8988T (cell line): ENCODE measurements around the gene TMEM212.
"Not testable (repeated sequence)": the region's sequence is repeated elsewhere in the genome, so short reads cannot be mapped to it uniquely, and the experiment has no call there.

Source experiments
- DNase-seq: peaks from one replicate; pipeline ENCODE4 v3.0.0; 2011

The TMEM212 gene

GRCh38 chr3:171835116-171835515, 8.0 kb upstream of the TMEM212 start:
- no peak for DNase-seq

- DNase-seq: no peak
Measured at GRCh38 chr3:171835613-171836012, 7.5 kb upstream of the TMEM212 start.

GRCh38 chr3:171836855-171837254, 6.3 kb upstream of the TMEM212 start:
- DNase-seq: no peak

DNA sequence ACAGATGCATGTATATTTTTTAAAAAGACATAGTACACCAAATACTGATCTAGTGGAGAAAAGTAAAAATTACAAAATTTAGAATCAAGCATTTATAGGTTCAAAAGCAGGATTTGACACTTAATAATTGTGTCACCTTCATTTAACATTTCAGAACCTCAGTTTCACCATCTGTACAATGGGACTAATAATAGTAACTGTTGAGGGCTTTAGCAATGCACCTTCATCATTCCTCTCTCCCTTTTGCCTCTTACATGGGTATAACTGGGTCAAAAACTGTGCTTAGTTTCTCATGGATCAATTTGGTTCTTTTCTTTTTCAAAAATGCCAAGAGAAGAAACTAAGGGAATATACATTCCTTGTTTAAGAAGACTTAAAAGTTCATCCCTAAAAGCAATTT, 5.5 kb upstream of the TMEM212 start:
- no peak for DNase-seq

DNA sequence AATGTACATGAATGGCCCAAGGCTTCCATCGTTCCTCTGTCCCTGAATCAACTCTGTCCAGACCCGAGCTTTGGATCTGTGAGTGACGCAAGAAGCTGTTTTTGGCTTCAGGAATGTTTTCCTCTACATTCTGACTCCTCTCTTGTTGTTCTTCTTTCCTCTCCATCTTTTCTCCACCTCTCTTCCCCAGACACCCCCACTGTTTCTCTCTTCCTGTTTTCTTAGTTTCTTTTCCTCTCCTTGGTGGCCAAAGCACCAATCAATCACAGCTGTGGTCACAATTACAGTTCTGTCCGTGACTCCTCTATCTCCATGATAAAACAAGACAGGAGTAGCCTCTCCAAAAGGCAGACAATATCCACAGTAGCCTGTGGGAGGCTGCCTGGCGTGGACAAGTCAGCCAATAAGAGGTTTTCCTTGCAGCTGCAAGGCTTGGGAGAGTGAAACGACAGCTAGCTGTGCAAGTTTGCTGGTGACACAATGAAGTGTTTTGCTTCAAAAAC, 4.9 kb upstream of the TMEM212 start:
- no peak for DNase-seq

DNA sequence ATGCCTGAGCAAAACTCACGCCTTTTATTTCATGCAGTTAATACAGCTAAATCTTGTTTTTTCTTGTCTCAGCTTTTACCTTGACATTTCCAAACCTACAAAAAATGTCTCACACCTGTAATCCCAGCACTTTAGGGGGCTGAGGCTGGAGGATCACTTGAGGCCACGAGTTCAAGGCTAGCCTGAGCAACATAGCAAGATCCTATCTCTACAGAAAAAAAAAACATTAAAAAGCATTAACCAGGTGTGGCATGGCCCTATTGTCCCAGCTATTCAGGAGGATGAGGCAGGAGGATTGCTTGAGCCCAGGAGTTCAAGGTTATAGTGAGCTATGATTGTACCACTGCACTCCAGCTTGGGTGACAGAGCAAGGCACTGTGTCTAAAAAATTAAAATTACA, 3.9 kb upstream of the TMEM212 start:
- DNase-seq: no peak

DNA sequence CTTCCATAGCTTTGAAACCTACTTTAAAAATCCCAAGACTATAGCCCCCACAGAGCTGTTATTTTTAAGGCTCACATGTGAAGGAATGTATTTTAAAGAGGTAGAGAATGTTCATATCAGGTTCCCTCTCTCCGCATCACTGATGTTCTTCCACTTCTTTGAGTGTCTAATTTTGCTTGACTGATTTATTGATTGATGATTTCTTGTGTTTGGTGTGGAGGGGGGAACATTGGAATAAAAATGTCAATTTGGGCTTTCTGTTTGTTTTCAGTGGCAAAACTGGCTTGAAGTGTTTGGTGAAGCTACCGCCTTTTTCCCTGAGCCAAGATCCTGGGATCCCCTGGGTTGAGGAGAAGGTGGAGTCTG, 2.7 kb upstream of the TMEM212 start:
- no peak for DNase-seq

- DNase-seq: no peak
Measured at GRCh38 chr3:171840811-171841619, 2.1 kb upstream of the TMEM212 start.

DNA sequence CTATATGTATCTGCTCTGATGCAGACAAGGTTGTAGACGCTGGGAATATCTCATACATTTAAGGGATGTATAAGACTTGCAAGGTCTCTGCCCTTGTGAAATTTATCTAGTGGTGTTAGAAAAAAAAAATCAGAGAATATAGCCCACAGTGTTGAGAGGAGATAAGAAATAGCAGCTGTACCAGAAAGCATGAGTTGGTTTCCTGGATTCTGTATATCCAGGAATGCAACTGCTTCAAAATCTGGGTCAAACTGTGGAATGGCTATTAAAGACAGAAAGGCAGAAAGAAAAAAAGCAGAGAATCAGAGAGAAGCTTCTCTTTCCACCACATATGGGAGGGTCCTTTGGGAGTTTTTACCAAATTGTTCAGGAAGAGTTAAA, 1.5 kb upstream of the TMEM212 start:
- DNase-seq: no peak

- DNase-seq: no peak
Measured at GRCh38 chr3:171844873-171845272, 1.7 kb downstream of the TMEM212 start.

- DNase-seq: no peak
Measured at GRCh38 chr3:171845481-171846284, 2.5 kb downstream of the TMEM212 start.

DNA sequence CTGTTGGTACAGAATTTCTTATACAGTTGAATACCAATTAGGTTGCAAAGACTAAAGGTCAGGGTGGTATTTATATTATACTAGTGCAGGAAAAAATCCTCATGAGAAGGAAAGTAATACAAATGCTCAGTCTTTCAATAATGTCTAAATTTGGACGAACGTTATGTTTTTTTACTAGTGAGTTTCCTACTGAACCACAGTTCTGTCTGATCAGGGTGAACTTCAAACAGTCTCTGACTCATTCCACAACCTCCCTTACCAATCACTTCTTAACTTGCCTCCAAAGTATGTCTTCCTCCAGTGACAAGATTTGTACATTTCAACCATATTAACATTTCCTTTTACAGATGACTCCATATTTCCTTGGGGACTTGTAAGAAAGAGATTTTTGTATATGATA, 3.4 kb downstream of the TMEM212 start:
- DNase-seq: no peak

DNA sequence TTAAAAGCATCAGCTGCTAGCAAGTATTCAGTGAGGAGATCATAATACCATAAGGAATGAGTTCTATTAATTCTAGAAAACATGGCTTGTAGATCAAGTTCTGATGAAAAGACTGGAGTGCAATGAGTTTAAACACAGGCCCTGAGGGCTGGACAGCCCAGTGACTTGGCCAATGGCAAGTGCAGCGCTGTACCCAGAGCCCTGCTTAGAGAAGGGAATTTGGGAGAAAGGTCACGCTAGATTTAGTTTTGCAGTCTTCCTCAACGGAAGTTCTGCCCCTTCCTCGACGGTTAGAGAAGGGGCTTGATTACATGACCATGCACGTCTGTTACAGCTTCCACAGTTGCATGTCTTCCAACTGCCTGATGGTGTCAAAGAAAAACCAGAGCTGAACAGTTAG, 4.0 kb downstream of the TMEM212 start:
- no peak for DNase-seq

DNA sequence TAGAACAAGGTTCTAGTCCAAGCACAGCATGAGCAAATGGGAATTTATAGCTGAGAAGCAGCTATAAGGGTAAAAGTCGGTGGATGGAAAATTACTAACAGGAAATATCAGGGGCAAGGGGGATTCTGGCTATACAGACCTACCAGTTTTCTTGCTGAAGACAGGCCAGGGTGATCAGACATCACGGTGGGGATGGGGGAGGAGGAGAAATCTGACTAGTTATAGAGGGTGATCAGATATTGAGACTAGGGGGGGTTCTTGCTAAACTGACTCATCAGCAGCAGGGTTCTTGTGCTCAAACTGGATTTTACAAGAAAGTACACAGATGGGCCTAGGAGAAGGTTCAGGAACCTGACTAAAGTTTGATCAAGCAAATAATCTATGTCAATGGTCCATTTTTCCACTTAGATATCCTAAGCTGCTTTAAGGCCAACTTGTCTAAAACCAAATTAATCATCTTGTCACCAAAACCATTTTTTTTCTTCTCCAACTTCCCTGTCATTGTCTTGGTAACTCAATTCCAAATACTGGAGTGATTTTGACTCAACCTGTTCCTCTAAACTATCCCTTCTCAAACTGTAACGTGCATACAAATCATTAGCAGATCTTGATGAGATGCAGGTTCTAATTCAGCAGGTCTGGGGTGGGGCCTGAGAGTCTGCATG, 4.6 kb downstream of the TMEM212 start:
- no peak for DNase-seq

DNA sequence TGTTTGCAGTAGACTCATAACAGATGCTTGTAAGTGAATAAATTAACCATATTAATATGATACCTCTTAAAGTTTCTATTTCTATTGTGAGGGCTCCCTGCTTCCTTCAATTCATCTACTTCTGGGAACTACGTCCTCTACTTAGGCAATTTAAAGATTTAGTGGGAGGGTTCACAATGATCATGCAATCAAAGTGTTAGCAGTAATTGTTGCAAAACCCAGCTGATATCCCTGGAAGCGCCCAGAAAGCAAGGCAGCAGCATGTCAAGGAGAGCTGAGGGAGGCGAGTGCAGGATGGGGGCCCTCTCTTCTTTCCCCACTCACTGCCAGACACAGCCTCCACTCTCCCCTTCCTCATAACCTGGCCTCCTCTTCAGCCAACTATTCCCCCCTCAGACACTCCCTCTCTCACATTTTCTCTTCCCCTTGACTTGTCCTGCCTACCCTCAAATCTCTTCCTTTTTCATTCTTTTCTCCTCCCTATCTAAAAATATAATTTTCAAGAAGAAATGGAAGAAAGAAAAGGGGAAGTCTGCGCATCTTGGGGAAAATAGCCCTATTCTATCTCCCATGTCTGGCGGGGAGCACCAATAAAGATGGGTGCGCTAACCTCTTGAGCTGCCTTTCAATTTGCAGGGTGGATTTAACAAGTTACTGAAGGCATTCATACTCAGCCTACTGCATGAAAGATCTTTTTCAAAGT, 6.6 kb downstream of the TMEM212 start:
- no peak for DNase-seq

- DNase-seq: no peak
Measured at GRCh38 chr3:171850320-171850959, 7.3 kb downstream of the TMEM212 start.

- DNase-seq: no peak
Measured at GRCh38 chr3:171850960-171851659, 8.0 kb downstream of the TMEM212 start.

DNA sequence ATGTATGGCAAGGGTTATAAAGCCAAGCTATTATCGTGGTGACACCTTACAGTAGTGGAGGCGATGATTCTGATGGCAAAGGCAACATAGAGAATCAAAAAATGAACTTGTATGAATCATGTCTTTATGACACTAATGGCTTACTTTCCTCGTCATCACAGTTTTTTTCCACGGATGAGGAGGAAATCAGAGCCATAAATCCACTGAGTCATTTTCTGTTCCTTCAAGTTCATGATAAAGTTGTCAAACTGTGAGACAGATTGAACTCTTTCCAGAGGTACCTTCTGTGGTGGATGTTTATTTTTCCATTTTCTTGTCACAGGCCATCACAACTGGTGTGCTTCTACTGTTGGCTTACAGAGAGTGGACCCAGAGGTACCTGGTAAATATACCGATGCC, 8.5 kb downstream of the TMEM212 start:
- no peak for DNase-seq

DNA sequence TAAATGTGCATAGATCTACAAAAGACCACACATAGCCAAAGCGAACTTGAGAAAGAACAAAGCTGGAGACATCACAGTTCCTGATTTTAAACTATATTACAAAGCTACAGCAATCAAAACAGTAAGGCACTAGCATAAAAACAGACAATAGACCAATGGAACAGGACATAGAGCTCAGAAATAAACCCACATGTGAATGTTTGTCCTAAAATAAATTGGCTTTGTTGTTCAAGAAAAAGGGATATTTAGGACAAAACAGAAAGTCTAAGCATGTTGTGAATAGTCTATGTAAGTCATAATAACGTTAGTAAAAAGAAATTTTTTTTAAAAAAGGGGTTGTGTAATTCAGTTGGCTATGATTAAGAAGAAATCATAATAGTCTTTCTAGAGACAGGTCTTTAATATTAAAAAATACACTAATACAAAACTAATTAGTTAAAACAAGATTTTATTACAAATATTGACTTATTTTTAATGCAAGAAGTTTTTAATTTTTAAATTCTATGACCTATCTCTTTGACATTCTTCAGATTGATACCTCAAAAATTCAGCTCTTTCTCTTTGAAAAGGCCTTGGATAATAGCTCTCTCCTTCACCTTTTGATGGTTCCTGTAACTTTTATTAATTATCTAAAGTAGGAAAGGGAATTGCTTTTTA, 11.6 kb downstream of the TMEM212 start:
- DNase-seq: no peak

DNA sequence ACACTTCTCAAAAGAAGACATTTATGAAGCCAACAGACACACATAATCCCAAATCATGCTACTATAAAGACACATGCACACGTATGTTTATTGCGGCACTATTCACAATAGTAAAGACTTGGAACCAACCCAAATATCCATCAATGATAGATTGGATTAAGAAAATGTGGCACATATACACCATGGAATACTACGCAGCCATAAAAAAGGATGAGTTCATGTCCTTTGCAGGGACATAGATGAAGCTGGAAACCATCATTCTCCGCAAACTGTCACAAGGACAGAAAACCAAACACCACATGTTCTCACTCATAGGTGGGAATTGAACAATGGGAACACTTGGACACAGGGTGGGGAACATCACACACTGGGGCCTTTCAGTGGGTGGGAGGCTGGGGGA, 15.6 kb downstream of the TMEM212 start:
- DNase-seq: not testable (repeated sequence)

DNA sequence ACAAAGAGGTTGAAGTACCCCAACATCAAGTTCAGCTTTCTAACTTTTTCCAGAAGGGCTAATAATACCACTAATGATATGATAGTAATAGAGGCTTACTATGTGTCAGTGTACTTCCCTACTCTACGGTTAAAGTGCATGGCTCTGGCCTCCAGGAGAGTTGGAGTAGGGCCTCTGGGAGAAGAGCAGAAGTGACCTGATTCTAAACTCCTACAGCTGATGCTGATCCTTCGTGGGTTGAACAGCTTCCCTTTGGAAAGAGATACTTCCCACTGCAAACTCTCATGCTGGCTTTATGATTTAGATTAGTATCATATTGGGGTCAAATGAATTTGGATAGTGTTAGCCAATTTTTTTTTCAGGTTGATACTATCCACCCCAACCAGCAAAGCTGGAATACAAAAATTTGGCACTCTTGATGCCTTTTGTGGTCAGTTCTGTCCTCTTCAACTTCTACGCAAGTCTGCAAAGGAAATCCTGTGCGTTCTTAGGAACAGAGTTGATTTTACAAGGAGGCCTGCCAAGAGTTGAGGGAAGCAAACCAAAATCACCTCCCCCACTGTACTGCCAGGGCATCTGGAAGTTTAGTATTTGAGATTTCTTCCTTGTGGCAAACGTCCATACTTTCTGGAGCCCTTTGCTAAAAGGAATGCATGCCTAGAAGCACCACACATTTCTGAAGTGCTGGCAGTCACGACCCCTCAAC, 17.8 kb downstream of the TMEM212 start:
- DNase-seq: no peak
